GM23248 (cell line): ENCODE results near the gene CACNA1C.

Experiments
- EZH2 ChIP-seq: fragments of 200-600 bp; sonication (generic); IDR thresholded peaks from 2 replicates; pipeline ENCODE4 v1.6.1; 2018; ENCODE audit warnings: antibody characterized with exemption, mild to moderate bottlenecking; ENCODE audit not compliant: insufficient read depth, poor library complexity, severe bottlenecking
- EZH2phosphoT487 ChIP-seq: fragments of 200-600 bp; sonication (generic); IDR thresholded peaks from 2 replicates; pipeline ENCODE4 v1.6.1; 2018; ENCODE audit warnings: antibody characterized with exemption, moderate library complexity, mild to moderate bottlenecking, low read depth; ENCODE audit not compliant: insufficient read depth

- TF ChIP-seq EZH2 (no peak), EZH2phosphoT487 (no peak)
Measured at GRCh38 chr12:2475984-2476383, 423.2 kb downstream of the CACNA1C start.
